HCT116 (cell line): ENCODE results near the gene CDC45. TPM values are rescaled to one million over a fixed set of nuclear protein-coding genes. Genes with fewer than 3 reads are reported as not detected.

Source experiments
- ATAC-seq: fragments of 200-7000 bp; cut with Tn5 transposase; 2 replicates; pipeline ENCODE4 v1.9.1; 2020; ENCODE audit warnings: mild to moderate bottlenecking, moderate library complexity
- BruUV-seq: library from RNA; stranded (reverse); fragments of 400-500 nt; replicated peaks from 2 replicates; lab custom pipeline; 2021; lab: Mats Ljungman, UMichigan
- CTCF ChIA-PET: fragments of 300-600 bp; sonication (Branson Sonifier 250); formaldehyde crosslinking; loops from one replicate; lab custom pipeline; 2021; ENCODE audit warnings: antibody characterized with exemption; lab: Charles Lee
- POLR2A ChIA-PET: fragments of 300-600, 350-600 bp; sonication (Branson Sonifier 250); formaldehyde crosslinking; loops from one replicate; lab custom pipeline; 2021; ENCODE audit warnings: antibody characterized with exemption; lab: Charles Lee
- RAD21 ChIA-PET, 2 experiments: fragments of 300-600 bp; sonication (Branson Sonifier 250); formaldehyde crosslinking; loops; one replicate each; lab custom pipeline; 2023; ENCODE audit warnings: low total read pairs in 2 of 2; ENCODE audit not compliant: uncharacterized antibody in 2 of 2, unreplicated experiment in 2 of 2, low non-redundant PET in 1 of 2; lab: Charles Lee
- DNase-seq: peaks from one replicate; pipeline ENCODE4 v3.0.0-alpha.2; 2010; ENCODE audit warnings: low read depth, low spot score
- H2AFZ ChIP-seq: fragments of 200-600 bp; shearing (Covaris generic), sonication (generic); 2 replicates; pipeline ENCODE4 v1.6.1; 2017; ENCODE audit warnings: low read depth, mixed run types, mixed read lengths, antibody characterized with exemption, low read length; ENCODE audit not compliant: poor library complexity, severe bottlenecking
- H3K27ac ChIP-seq: 2 replicates; pipeline ENCODE4 v1.5.1; 2012; ENCODE audit warnings: low read depth, low read length
- H3K27me3 ChIP-seq: fragments of 200-600 bp; sonication (generic); 2 replicates; pipeline ENCODE4 v1.6.1; 2016; ENCODE audit warnings: mixed run types, low read length, mixed read lengths; ENCODE audit not compliant: insufficient read depth
- H3K36me3 ChIP-seq, 2 experiments: fragments of 200-500 bp in 1 of 2; fragments of 200-600 bp in 1 of 2; sonication (Bioruptor generic) in 1 of 2; sonication (generic) in 1 of 2; 2 replicates each; pipeline versions ENCODE4 v1.5.1 to v1.6.1; 2014 to 2016; ENCODE audit warnings: low read length in 2 of 2, inconsistent platforms in 1 of 2, mixed read lengths in 1 of 2, mixed run types in 1 of 2; ENCODE audit not compliant: insufficient read depth in 2 of 2, control insufficient read depth in 1 of 2
- H3K4me1 ChIP-seq, 2 experiments: fragments of 200-600 bp in 1 of 2; sonication (generic) in 1 of 2; 2 replicates each; pipeline versions ENCODE4 v1.5.1 to v1.6.1; 2012 to 2017; ENCODE audit warnings: low read length in 2 of 2, inconsistent platforms in 1 of 2, mild to moderate bottlenecking in 1 of 2, mixed read lengths in 1 of 2, mixed run types in 1 of 2, moderate library complexity in 1 of 2; ENCODE audit not compliant: insufficient read depth in 2 of 2, control insufficient read depth in 1 of 2
- H3K4me2 ChIP-seq: fragments of 200-600 bp; sonication (generic); 2 replicates; pipeline ENCODE4 v1.6.1; 2017; ENCODE audit warnings: mixed run types, low read length, mixed read lengths
- H3K4me3 ChIP-seq, 2 experiments: fragments of 200-600 bp in 1 of 2; sonication (generic) in 1 of 2; replicated peaks in 1 of 2; 2 replicates each; pipeline ENCODE4 v1.5.1; 2011 to 2016; ENCODE audit warnings: low read length in 2 of 2, control low read depth in 1 of 2, low read depth in 1 of 2, mild to moderate bottlenecking in 1 of 2, mixed read lengths in 1 of 2, mixed run types in 1 of 2
- H3K79me2 ChIP-seq: fragments of 200-600 bp; sonication (generic); 2 replicates; pipeline ENCODE4 v1.6.1; 2017; ENCODE audit warnings: mild to moderate bottlenecking, mixed run types, low read length, moderate library complexity, mixed read lengths; ENCODE audit not compliant: insufficient read depth
- H3K9ac ChIP-seq: fragments of 200-600 bp; sonication (generic); 2 replicates; pipeline ENCODE4 v1.6.1; 2016; ENCODE audit warnings: low read length, mixed read lengths
- H3K9me2 ChIP-seq: fragments of 200-600 bp; sonication (generic), shearing (Covaris generic); 2 replicates; pipeline ENCODE4 v1.6.1; 2017; ENCODE audit warnings: mixed run types, mild to moderate bottlenecking, moderate library complexity; ENCODE audit not compliant: insufficient read depth
- H3K9me3 ChIP-seq, 2 experiments: fragments of 200-500 bp in 1 of 2; fragments of 200-600 bp in 1 of 2; sonication (Bioruptor generic) in 1 of 2; sonication (generic) in 1 of 2; 2 replicates each; pipeline ENCODE4 v1.6.1; 2014 to 2017; ENCODE audit warnings: low read length in 2 of 2, mixed read lengths in 2 of 2, inconsistent platforms in 1 of 2, low read depth in 1 of 2, mild to moderate bottlenecking in 1 of 2, mixed run types in 1 of 2, moderate library complexity in 1 of 2; ENCODE audit not compliant: control insufficient read depth in 1 of 2, insufficient read depth in 1 of 2
- H4K20me1 ChIP-seq: fragments of 200-600 bp; sonication (generic), shearing (Covaris generic); 2 replicates; pipeline ENCODE4 v1.6.1; 2017; ENCODE audit warnings: mixed run types, mild to moderate bottlenecking, moderate library complexity; ENCODE audit not compliant: insufficient read depth
- ATF3 ChIP-seq: IDR thresholded peaks from 2 replicates; pipeline ENCODE4 v1.6.1; 2012
- CBX3 ChIP-seq: IDR thresholded peaks from 2 replicates; pipeline ENCODE4 v1.6.1; 2012; ENCODE audit warnings: low read depth
- CEBPB ChIP-seq: IDR thresholded peaks from 2 replicates; pipeline ENCODE4 v1.6.1; 2012; ENCODE audit warnings: low read depth
- EGR1 ChIP-seq: IDR thresholded peaks from 2 replicates; pipeline ENCODE4 v1.6.1; 2012; ENCODE audit warnings: low read depth
- ELF1 ChIP-seq: IDR thresholded peaks from 2 replicates; pipeline ENCODE4 v1.6.1; 2012; ENCODE audit warnings: low read depth, borderline replicate concordance
- EZH2phosphoT487 ChIP-seq: fragments of 200-600 bp; IDR thresholded peaks from 2 replicates; pipeline ENCODE4 v1.6.1; 2018; ENCODE audit warnings: antibody characterized with exemption, borderline replicate concordance
- POLR2A ChIP-seq: IDR thresholded peaks from 2 replicates; pipeline ENCODE4 v1.7.0; 2011; ENCODE audit warnings: borderline replicate concordance; ENCODE audit not compliant: insufficient read depth, insufficient read length; ENCODE audit errors: extremely low read depth
- RAD21 ChIP-seq: IDR thresholded peaks from 2 replicates; pipeline ENCODE4 v1.6.1; 2012; ENCODE audit warnings: low read depth, mild to moderate bottlenecking
- SIN3A ChIP-seq: IDR thresholded peaks from 2 replicates; pipeline ENCODE4 v1.6.1; 2012; ENCODE audit warnings: low read depth
- YY1 ChIP-seq: IDR thresholded peaks from 2 replicates; pipeline ENCODE4 v1.6.1; 2011; ENCODE audit warnings: low read length, low read depth, moderate library complexity, mild to moderate bottlenecking; ENCODE audit not compliant: insufficient replicate concordance; ENCODE audit errors: extremely low read depth
- ZBTB33 ChIP-seq: IDR thresholded peaks from 2 replicates; pipeline ENCODE4 v1.6.1; 2011; ENCODE audit warnings: mild to moderate bottlenecking, low read length, moderate library complexity; ENCODE audit not compliant: insufficient replicate concordance; ENCODE audit errors: extremely low read depth
- ZNF274 ChIP-seq: fragments of 200-500 bp; sonication (Bioruptor generic); IDR thresholded peaks from 2 replicates; pipeline ENCODE4 v1.6.1; 2014; ENCODE audit warnings: mild to moderate bottlenecking, low read depth, low read length, inconsistent platforms
- intact Hi-C: fragments of 100-400 bp; cut with micrococcal nuclease; formaldehyde crosslinking; loops from 2 replicates; pipeline ENCODE4 v1.10.0; 2022
- total RNA-seq: library from RNA; stranded (reverse); gene quantifications from one replicate; pipeline ENCODE4 v1.2.1, GENCODE V29; 2021; ENCODE audit not compliant: unreplicated experiment

The CDC45 gene
- total RNA-seq, 1 experiment from 2014 or later = 43.4 TPM

DNA sequence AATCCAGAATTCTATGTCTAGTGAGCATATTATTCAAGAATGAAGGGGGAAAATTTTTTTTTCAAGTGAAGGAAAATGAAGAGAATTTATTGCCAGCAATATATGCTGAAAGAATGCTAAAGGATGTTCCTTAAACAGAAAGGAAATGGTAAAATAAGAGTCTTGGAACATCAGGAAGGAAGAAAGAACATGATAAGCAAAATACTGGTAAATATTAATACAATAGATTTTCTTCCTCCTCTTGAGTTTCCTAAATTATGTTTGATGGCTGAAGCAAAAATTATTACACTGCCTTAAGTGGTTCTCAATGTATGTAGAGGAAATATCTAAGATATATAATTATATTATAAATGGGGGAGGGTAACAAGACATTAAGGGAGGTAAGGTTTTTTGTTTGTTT lies 54.1 kb downstream of the CDC45 start (continued):
- TF ChIP-seq CBX3 = no peak
- no peak for TF ChIP-seq ZNF274
- no peak for TF ChIP-seq ATF3
- no peak for TF ChIP-seq ELF1
- TF ChIP-seq RAD21 = no peak
- no peak for TF ChIP-seq YY1
- TF ChIP-seq, all 23 proteins: peak for 0

GRCh38 chr22:19535001-19535400 lies 55.3 kb downstream of the CDC45 start:
- ATAC-seq = no peak
- no TSS peak for BruUV-seq

More at GRCh38 chr22:19535001-19535400, 55.3 kb downstream of the CDC45 start:
- TF ChIP-seq ZBTB33 (no peak), SIN3A (no peak), EGR1 (no peak), CBX3 (no peak), EZH2phosphoT487 (no peak), CEBPB (no peak), ZNF274 (no peak), POLR2A (no peak)
- no peak overlapping the region for H3K4me3 ChIP-seq
- H3K4me1 ChIP-seq = no peaks in the 10 kb centered on the region
- no peaks in the 10 kb centered on the region for H3K36me3 ChIP-seq
- H2AFZ ChIP-seq = no peak overlapping the region
- no peaks in the 10 kb centered on the region for H3K79me2 ChIP-seq
- H3K9me2 ChIP-seq = no peaks in the 10 kb centered on the region
- H4K20me1 ChIP-seq = no peaks in the 10 kb centered on the region
- RAD21 ChIA-PET = no interaction called here
- H3K27me3 ChIP-seq = no peaks in the 10 kb centered on the region
- intact Hi-C loops = no loop called here
- no peaks in the 10 kb centered on the region for H3K9me3 ChIP-seq
- DNase-seq = no peak
- H3K27ac ChIP-seq = no peak overlapping the region
- CTCF ChIA-PET = no interaction called here
- POLR2A ChIA-PET = no interaction called here
- no peak overlapping the region for H3K9ac ChIP-seq
- H3K4me2 ChIP-seq = no peak overlapping the region
